ENCODE data around the gene MTMR10.

DNA sequence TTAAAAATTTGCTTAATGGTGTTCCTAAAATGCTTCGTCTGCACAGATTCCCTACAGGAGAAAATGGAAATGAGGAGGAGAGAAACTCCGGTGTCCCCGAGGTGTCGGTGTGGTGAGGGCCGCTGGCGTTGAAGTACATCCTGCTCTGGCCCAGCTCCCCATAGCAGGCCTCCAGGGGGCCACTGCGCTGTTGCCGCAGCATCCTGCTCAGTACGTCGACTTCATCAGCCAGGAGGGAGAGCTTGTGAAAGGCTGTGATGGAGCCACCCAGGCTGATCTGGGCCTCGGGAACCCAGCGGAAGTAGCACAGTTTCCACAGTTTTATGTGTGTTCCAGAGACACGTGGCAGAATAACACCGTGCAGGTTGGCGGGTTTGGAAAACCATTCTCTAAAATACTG, 49.9 kb downstream of the MTMR10 start:
- TF ChIP-seq, protein P1, sequence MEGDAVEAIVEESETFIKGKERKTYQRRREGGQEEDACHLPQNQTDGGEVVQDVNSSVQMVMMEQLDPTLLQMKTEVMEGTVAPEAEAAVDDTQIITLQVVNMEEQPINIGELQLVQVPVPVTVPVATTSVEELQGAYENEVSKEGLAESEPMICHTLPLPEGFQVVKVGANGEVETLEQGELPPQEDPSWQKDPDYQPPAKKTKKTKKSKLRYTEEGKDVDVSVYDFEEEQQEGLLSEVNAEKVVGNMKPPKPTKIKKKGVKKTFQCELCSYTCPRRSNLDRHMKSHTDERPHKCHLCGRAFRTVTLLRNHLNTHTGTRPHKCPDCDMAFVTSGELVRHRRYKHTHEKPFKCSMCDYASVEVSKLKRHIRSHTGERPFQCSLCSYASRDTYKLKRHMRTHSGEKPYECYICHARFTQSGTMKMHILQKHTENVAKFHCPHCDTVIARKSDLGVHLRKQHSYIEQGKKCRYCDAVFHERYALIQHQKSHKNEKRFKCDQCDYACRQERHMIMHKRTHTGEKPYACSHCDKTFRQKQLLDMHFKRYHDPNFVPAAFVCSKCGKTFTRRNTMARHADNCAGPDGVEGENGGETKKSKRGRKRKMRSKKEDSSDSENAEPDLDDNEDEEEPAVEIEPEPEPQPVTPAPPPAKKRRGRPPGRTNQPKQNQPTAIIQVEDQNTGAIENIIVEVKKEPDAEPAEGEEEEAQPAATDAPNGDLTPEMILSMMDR (IDR thresholded peaks at IDR 0.05) = no peak
- no peak for TF ChIP-seq POLR2A (IDR thresholded peaks at IDR 0.05)
- TF ChIP-seq POLR2AphosphoS5 (IDR thresholded peaks at IDR 0.05) = no peak
